RPMI8226 (cell line): ENCODE results near the gene C1orf87.

ENCODE experiments used
- DNase-seq: peaks from one replicate; pipeline ENCODE4 v3.0.0-alpha.2; 2015

Gene C1orf87

GRCh38 chr1:60055336-60055735, 18.2 kb downstream of the C1orf87 start:
- no peak for DNase-seq

DNA sequence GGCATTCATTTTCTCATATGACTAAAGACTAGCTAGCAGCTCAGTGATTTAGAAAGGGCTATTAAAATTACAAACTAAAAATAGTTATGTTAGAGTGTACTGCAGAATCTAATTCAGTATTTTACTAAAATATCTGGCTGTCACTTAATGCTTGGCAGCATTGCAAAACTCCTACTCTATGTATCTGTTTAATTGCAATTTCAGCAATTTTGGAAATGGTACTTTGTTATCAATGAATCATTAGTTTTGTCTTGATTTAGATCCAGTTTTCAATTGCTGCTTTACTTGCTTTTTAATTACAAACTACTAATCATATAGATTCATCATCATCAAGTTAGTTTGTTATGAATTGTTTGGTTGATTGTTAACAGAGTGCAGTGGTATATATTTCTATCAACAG, 19.2 kb downstream of the C1orf87 start:
- no peak for DNase-seq

GRCh38 chr1:60052601-60053000, 21.0 kb downstream of the C1orf87 start:
- no peak for DNase-seq

- no peak for DNase-seq
Observed at GRCh38 chr1:60051191-60051590, 22.4 kb downstream of the C1orf87 start.

GRCh38 chr1:60049188-60049587, 24.4 kb downstream of the C1orf87 start:
- no peak for DNase-seq

DNA sequence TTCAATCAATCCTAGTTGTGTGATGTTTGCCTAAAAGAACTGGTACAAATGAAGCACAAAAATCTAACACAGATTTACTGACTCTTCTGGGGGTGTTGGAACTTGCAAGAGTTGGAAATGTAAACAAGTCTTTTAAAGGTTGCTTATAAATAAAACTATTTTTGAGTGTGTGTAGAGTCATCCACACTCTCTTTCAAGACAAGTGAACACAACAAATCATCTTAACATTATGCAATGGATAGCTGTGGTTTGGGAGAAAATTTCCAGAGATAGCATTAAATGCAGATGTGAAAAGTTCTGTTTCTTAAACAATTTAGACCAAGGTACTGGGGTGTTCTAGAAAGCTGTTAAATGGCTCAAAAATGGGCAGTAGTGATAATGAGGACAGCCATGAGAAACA, 28.7 kb downstream of the C1orf87 start:
- DNase-seq: no peak

- DNase-seq: no peak
Observed at GRCh38 chr1:60041783-60042182, 31.8 kb downstream of the C1orf87 start.

DNA sequence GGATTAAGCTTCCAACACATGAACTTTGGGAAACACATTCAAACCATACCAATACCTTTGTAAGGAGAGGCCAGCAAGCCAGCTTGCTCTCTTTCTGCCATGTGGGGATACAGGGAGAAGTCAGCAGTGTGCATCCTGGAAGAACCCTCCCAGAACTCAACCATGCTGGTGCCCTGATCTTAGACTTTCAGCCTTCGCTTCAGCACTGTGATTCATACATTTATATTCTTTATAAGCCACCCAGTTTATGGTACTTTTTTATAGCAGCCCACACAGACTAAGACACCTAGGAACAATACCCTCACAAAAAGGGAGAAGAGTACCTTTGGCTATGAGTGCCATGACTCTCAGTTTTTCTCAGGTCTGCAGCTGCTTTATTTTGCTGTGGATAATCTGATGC, 35.9 kb downstream of the C1orf87 start:
- no peak for DNase-seq

DNA sequence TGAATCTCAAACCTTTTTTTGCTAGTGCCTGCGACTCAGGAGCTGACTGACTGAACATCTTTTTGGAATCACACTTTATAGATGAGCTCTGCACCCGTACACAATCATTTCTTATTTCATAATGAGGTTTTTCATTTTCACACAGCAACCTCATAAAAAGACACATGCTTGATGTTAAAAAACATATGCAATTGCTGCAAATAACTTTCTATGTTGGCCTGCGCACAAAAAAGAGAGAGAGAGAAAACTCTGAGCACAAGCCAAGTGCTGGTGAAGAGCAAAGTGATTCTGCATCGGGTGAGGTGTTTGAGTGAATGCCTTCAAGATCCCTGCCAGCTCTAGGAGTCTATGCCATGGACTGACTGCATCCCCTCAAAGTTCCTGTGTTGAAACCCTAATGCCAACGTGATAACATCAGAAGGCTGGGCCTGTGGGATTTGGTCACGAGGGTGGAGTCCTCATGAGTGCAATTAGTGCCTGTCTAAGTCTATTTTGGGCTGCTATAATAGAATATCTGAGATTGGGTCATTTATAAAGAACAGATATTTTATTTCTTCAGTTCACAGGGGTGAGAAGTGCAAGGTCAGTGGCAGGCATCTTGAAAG, 36.6 kb downstream of the C1orf87 start:
- no peak for DNase-seq

DNA sequence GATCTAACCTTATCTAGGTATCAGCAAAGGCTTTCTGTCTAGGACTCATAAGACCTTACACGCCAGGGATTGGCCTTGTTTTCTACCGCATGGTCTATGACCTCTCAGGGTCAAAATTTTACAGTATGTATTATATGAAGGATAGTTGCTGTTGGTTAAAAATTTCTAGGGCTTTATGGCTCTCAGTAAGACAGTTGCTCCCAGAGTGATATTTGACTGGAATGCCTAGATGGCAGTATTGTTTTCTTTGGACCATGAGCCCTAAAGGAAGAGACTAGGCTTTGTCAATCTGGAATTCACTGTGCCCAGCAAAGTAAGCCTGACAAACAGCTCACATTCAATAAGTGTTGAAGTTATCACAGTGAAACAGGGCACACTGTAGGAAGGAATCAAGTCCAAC, 37.6 kb downstream of the C1orf87 start:
- no peak for DNase-seq

- no peak for DNase-seq
Observed at GRCh38 chr1:60034999-60035398, 38.6 kb downstream of the C1orf87 start.

DNA sequence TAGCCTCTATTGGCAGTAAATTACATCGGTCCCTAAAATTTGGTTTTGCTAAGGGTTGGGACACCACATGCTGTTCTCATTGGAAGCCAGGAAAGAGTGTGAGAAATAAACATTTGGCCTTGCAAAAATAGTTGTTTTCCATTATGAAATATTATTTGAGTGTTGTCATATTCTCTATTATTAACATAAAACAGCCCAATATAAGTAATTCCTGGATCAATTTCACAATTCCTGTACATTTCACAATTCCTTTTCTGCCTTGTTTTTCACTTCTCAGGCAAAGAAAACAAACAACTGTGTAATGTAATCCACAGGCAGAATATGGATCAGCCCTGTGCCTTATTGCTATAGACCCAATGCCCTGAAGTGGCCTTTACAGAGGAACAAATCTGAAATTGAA, 40.5 kb downstream of the C1orf87 start:
- DNase-seq: no peak

DNA sequence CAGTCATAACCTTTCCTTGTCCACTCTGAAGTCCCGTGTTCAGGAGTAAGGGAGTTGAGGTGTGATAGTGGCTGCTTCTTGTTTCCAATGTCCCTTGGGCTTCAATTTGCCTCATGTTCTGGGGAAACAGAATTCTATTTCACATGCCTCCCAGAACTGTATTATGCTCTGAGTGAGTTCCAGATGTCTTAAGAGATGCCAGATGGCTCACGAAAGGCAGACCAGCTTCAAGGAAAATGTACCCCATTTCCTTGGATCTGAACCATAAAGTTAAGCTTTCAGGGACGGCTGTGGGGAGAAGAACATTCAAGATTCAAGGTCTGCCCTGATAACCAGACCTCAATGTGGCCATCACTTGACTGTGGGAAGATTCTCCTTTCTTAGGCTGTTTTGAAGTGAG, 42.4 kb downstream of the C1orf87 start:
- DNase-seq: no peak

GRCh38 chr1:60025552-60025951, 48.0 kb downstream of the C1orf87 start:
- no peak for DNase-seq

GRCh38 chr1:60017508-60018205, 55.9 kb downstream of the C1orf87 start:
- no peak for DNase-seq

DNA sequence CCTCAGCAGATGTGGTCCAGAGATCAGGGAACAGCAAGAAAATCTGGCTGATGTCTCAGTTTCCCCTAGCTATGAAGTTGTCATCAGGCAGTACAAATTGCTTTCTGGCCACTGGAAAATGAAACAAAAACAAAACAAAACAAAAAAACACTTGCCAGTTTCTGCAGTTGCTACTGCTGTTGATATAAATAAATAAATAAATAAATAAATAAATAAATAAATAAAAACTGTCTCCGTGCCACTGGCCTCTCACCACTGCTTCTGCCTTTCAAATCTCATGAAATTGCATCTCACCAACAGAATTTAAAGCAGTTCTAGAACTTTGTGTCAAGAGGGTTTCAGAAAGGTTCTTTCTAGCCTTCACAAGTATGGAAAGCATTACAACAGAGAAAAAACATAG, 62.9 kb downstream of the C1orf87 start:
- DNase-seq: no peak

- DNase-seq: no peak
Observed at GRCh38 chr1:60008500-60008899, 65.1 kb downstream of the C1orf87 start.

- no peak for DNase-seq
Observed at GRCh38 chr1:60000625-60001024, 72.9 kb downstream of the C1orf87 start.

- DNase-seq: no peak
Observed at GRCh38 chr1:59999746-60000145, 73.8 kb downstream of the C1orf87 start.

DNA sequence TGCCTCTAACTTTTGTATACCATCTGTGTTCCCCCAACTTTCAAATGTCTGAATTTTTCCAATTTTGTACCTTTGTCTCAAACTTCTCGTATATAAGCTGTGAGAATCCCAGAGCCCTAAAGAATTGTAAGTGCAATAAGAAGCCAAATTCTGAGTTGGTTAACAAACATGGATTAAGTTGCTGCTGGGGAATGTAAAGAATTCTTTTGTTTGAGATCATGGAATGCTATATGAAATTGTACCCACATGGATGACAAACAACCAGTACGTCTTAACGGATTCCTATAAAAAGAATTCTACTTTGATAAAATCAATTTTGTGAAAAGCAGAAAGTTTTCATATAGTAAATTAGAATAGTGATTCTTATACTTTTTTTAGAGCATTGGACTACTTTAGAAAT, 74.6 kb downstream of the C1orf87 start:
- DNase-seq: no peak

DNA sequence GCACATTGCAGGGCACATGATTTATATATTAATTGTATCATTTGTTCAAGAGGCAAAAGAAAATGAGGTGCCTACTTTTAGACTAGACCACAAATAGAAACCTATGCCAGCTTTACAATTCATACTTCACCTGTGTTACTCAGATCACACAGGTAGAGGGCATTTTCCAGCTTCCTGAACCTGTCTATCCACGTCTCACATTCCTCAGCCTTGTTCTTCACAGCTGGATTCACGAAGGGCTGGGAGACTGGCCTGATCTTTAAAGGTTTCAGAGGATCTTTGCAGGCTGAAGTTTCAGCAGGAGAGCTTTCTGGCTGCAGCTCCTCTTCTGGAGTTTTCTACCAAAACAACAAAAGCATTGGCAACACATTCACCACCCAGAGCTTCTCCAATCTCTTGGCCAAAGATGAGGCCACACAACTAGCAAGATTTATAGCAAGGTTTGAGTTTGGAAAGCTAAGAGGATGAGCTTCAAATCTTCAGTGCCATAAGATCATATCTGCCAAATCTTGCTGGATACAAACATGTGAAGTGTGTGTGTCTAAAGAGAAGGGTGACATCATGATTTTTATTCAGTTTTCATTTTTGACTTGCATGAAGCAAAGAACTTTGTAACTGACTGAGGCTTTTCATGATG, 76.0 kb downstream of the C1orf87 start:
- no peak for DNase-seq

DNA sequence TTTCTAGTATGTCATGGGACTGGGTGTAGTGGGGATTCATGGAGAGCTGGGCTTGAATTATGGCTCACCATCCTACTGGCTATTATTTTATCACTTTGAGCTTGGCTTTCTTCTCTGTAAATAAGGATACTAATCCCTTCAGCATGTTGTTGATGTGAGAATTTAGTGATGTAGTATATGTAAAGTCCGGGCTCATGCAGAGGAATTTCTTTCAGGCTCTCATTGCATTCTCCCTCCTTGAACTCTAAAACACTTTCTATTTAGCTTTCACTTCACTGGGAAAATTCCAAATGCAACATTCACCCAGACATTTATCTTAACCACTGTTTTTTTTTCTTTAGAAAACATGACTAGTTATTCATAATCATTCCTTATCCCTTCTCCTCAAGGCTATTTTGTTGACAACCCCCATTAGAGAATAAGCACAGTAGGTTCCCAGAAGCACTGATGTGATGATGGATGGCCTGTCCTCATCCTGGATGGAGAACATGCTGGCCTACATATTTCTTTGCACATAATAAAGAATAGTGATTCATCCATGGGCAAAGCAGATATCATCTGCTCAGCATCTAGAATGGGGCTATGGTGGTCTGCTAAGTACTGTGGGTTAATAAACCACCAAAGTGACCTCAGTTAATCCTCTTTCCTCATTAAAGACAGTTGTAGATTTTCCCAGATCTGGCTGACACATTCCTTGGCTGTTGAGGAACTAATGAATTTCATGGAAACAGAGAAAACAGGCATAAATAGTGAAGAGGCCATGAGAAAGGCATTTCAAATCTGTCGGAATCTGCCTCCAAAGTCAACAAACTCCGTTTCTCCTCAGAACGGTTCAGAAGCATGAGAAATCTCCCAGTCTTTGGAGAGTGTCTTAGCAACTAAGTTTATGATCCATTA, 79.0 kb downstream of the C1orf87 start:
- no peak for DNase-seq

GRCh38 chr1:59992040-59992820, 81.3 kb downstream of the C1orf87 start:
- DNase-seq: no peak
